CD14-positive monocyte (primary cell): ENCODE data around the gene C3orf33. TPM values are rescaled to one million over a fixed set of nuclear protein-coding genes. Genes with fewer than 3 reads are reported as not detected.
A peak's percentile ranks its signal among the peaks of the same experiment; 100 is the strongest.

Experiments
- DNase-seq, 3 donors: peaks; one replicate each; pipeline ENCODE4 v3.0.0-alpha.2; 2011 to 2022
- H2AFZ ChIP-seq: 2 replicates; pipeline ENCODE4 v1.6.0; 2012; ENCODE audit warnings: mild to moderate bottlenecking, low read depth, low read length, inconsistent platforms; ENCODE audit not compliant: insufficient read depth, poor library complexity, severe bottlenecking
- H3K27ac ChIP-seq, 2 donors: 1 replicate in 1 of 2; 2 replicates in 1 of 2; pipeline ENCODE4 v1.5.1; 2012 to 2013; ENCODE audit warnings: low read length in 2 of 2, control low read depth in 1 of 2, inconsistent platforms in 1 of 2, low read depth in 1 of 2, mild to moderate bottlenecking in 1 of 2
- H3K27me3 ChIP-seq, 2 donors: one replicate each; pipeline versions ENCODE4 v1.6.0 to v1.6.1; 2011 to 2013; ENCODE audit warnings: low read length in 2 of 2; ENCODE audit not compliant: control insufficient read depth in 2 of 2, insufficient read depth in 2 of 2
- H3K36me3 ChIP-seq, 2 donors: replicated peaks in 1 of 2; 1 replicate in 1 of 2; 2 replicates in 1 of 2; pipeline versions ENCODE4 v1.5.1 to v1.6.1; 2012 to 2013; ENCODE audit warnings: low read length in 2 of 2, control low read depth in 1 of 2, inconsistent platforms in 1 of 2, mild to moderate bottlenecking in 1 of 2; ENCODE audit not compliant: insufficient read depth in 2 of 2, control insufficient read depth in 1 of 2
- H3K4me1 ChIP-seq, 2 donors: 1 replicate in 1 of 2; 2 replicates in 1 of 2; pipeline versions ENCODE4 v1.5.1 to v1.6.1; 2012 to 2013; ENCODE audit warnings: low read length in 2 of 2, control low read depth in 1 of 2, inconsistent platforms in 1 of 2, mild to moderate bottlenecking in 1 of 2, moderate library complexity in 1 of 2; ENCODE audit not compliant: insufficient read depth in 2 of 2, control insufficient read depth in 1 of 2
- H3K4me2 ChIP-seq: replicated peaks from 2 replicates; pipeline ENCODE3; 2012; ENCODE audit warnings: low read length, moderate library complexity, mild to moderate bottlenecking; ENCODE audit not compliant: poor library complexity, severe bottlenecking; ENCODE audit errors: extremely low read depth
- H3K4me3 ChIP-seq, 3 experiments: fragments of 200-600 bp in 1 of 3; sonication (generic) in 1 of 3; replicated peaks in 1 of 3; 1 replicate in 2 of 3; 2 replicates in 1 of 3; pipeline ENCODE4 v1.5.1; 2011 to 2013; ENCODE audit warnings: low read length in 3 of 3, mild to moderate bottlenecking in 3 of 3, control low read depth in 2 of 3, low read depth in 2 of 3, inconsistent platforms in 1 of 3, moderate library complexity in 1 of 3
- H3K79me2 ChIP-seq: 2 replicates; pipeline ENCODE4 v1.6.0; 2012; ENCODE audit warnings: mild to moderate bottlenecking, control low read depth, inconsistent platforms, low read length, moderate library complexity; ENCODE audit not compliant: insufficient read depth
- H3K9ac ChIP-seq: 2 replicates; pipeline ENCODE4 v1.6.0; 2017; ENCODE audit warnings: low read length, mild to moderate bottlenecking; ENCODE audit not compliant: insufficient read depth, poor library complexity, severe bottlenecking
- H3K9me3 ChIP-seq, 2 donors: replicated peaks in 1 of 2; 1 replicate in 1 of 2; 2 replicates in 1 of 2; pipeline versions ENCODE4 v1.5.1 to v1.6.1; 2012 to 2013; ENCODE audit warnings: low read length in 2 of 2, control low read depth in 1 of 2; ENCODE audit not compliant: control insufficient read depth in 1 of 2, insufficient read depth in 1 of 2
- H4K20me1 ChIP-seq: 2 replicates; pipeline ENCODE4 v1.6.0; 2012; ENCODE audit warnings: mild to moderate bottlenecking, low read length, control low read depth, moderate library complexity; ENCODE audit not compliant: insufficient read depth
- H3K27ac Mint-ChIP-seq, 7 donors: one replicate each; pipeline ENCODE4 v1.8.0; 2020; ENCODE audit warnings: mild to moderate bottlenecking in 7 of 7, mixed read lengths in 7 of 7, moderate library complexity in 6 of 7, inconsistent platforms in 2 of 7
- H3K27me3 Mint-ChIP-seq, 3 donors: one replicate each; pipeline ENCODE4 v1.8.0; 2021 to 2022; ENCODE audit warnings: low read depth in 3 of 3, mild to moderate bottlenecking in 3 of 3, mixed read lengths in 3 of 3, moderate library complexity in 3 of 3, inconsistent platforms in 1 of 3
- H3K36me3 Mint-ChIP-seq, 2 donors: one replicate each; pipeline ENCODE4 v1.8.0; 2020; ENCODE audit warnings: mixed read lengths in 2 of 2, inconsistent platforms in 1 of 2, mild to moderate bottlenecking in 1 of 2
- H3K4me1 Mint-ChIP-seq: one replicate; pipeline ENCODE4 v1.8.0; 2020; ENCODE audit warnings: mild to moderate bottlenecking, mixed read lengths
- H3K4me3 Mint-ChIP-seq, 2 donors: one replicate each; pipeline ENCODE4 v1.8.0; 2020; ENCODE audit warnings: mild to moderate bottlenecking in 2 of 2, mixed read lengths in 2 of 2, moderate library complexity in 1 of 2
- H3K9me3 Mint-ChIP-seq, 7 donors: one replicate each; pipeline ENCODE4 v1.8.0; 2020 to 2022; ENCODE audit warnings: mixed read lengths in 7 of 7, mild to moderate bottlenecking in 6 of 7, moderate library complexity in 6 of 7, inconsistent platforms in 2 of 7
- WGBS: methylation state at CpG from one replicate; pipeline ENCODE4 v1.1.5; 2013; ENCODE audit warnings: missing lambda C conversion rate; ENCODE audit not compliant: insufficient coverage; 5-methylcytosine and 5-hydroxymethylcytosine counted together
- intact Hi-C, 2 donors: fragments of 100-400 bp; cut with micrococcal nuclease; formaldehyde crosslinking; loops; one replicate each; pipeline versions ENCODE4 v1.15.0 to v1.15.1; 2023
- polyA plus RNA-seq, 3 donors: library from polyadenylated mRNA; depleted of rRNA in 1 of 3; unstranded in 2 of 3; stranded (reverse) in 1 of 3; fragments of 300-500 nt in 2 of 3; fragments of >200 nt in 1 of 3; fragmentation: Illumina TruSeq in 2 of 3; gene quantifications; 1 replicate in 2 of 3; 2 replicates in 1 of 3; pipeline ENCODE4 v1.2.3, GENCODE V29; 2012 to 2021
- TF ChIP-seq, protein P1 (sequence below): fragments of 200-600 bp; IDR thresholded peaks from one replicate; pipeline ENCODE4 v1.8.0; 2022; ENCODE audit warnings: antibody characterized with exemption, mild to moderate bottlenecking

The C3orf33 gene
- polyA plus RNA-seq, 3 donors, result 0.34 to 0.97 (median 0.49) TPM

GRCh38 chr3:155727836-155728235, 78.2 kb downstream of the C3orf33 start:
- Histone ChIP-seq H4K20me1 (no peaks in the 10 kb centered on the region), H3K4me2 (no peak overlapping the region), H3K4me1 (no peaks in the 10 kb centered on the region), H3K4me3 (no peak overlapping the region), H3K27me3 (no peaks in the 10 kb centered on the region), H2AFZ (no peak overlapping the region), H3K36me3 (no peaks in the 10 kb centered on the region), H3K9me3 (no peaks in the 10 kb centered on the region), H3K27ac (no peak overlapping the region), H3K9ac (no peak overlapping the region), H3K79me2 (no peaks in the 10 kb centered on the region)
- Mint-ChIP-seq H3K27ac (peak overlapping the region in 1 of 7 donors; percentile 4), H3K4me1 (no peaks in the 10 kb centered on the region), H3K27me3 (peaks cover 0 to 2% (median 1%) of the 10 kb centered on the region in 3 donors), H3K36me3 (no peaks in the 10 kb centered on the region), H3K9me3 (peaks cover 0 to 3% (median 0%) of the 10 kb centered on the region in 7 donors), H3K4me3 (no peak overlapping the region)
- TF ChIP-seq, protein P1, sequence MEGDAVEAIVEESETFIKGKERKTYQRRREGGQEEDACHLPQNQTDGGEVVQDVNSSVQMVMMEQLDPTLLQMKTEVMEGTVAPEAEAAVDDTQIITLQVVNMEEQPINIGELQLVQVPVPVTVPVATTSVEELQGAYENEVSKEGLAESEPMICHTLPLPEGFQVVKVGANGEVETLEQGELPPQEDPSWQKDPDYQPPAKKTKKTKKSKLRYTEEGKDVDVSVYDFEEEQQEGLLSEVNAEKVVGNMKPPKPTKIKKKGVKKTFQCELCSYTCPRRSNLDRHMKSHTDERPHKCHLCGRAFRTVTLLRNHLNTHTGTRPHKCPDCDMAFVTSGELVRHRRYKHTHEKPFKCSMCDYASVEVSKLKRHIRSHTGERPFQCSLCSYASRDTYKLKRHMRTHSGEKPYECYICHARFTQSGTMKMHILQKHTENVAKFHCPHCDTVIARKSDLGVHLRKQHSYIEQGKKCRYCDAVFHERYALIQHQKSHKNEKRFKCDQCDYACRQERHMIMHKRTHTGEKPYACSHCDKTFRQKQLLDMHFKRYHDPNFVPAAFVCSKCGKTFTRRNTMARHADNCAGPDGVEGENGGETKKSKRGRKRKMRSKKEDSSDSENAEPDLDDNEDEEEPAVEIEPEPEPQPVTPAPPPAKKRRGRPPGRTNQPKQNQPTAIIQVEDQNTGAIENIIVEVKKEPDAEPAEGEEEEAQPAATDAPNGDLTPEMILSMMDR, result no peak
- intact Hi-C loops, result no loop called here
- no peak for DNase-seq
- WGBS, result no CpG with 5 or more reads among the region's 3 CpGs

- Histone ChIP-seq H2AFZ (no peak overlapping the region), H3K4me3 (no peak overlapping the region), H3K4me1 (no peaks in the 10 kb centered on the region), H3K36me3 (no peaks in the 10 kb centered on the region), H3K27me3 (no peaks in the 10 kb centered on the region), H3K9me3 (peaks cover 5 to 12% of the 10 kb centered on the region in 2 donors), H3K27ac (no peak overlapping the region), H3K4me2 (no peak overlapping the region), H4K20me1 (no peaks in the 10 kb centered on the region), H3K79me2 (no peaks in the 10 kb centered on the region), H3K9ac (no peak overlapping the region)
- 83% methylated on average over 1 of the region's 5 CpGs for WGBS
- no peaks in the 10 kb centered on the region for H3K4me1 Mint-ChIP-seq
- no peak overlapping the region for H3K4me3 Mint-ChIP-seq
- H3K27ac Mint-ChIP-seq, result no peak overlapping the region
- H3K9me3 Mint-ChIP-seq, result peaks cover 3 to 10% (median 7%) of the 10 kb centered on the region in 7 donors
- intact Hi-C loops, result no loop called here
- no peaks in the 10 kb centered on the region for H3K27me3 Mint-ChIP-seq
- no peaks in the 10 kb centered on the region for H3K36me3 Mint-ChIP-seq
- TF ChIP-seq, protein P1, result no peak
- DNase-seq, result no peak
These were observed 91.8 kb downstream of the C3orf33 start for GRCh38 chr3:155714295-155714718.

Other genes with a start within 250 kb of the C3orf33 start
- gene PLCH1, start 61.2 kb downstream of the C3orf33 start, polyA plus RNA-seq, result not detected
- 10 to 100 TPM in 2 of 3 donors, 1 to 10 TPM in 1; 9.7 to 19.1 (median 15.0) TPM for gene SLC33A1, start 48.1 kb upstream of the C3orf33 start, polyA plus RNA-seq
- gene GMPS, start 64.4 kb upstream of the C3orf33 start, polyA plus RNA-seq, result 10 to 100 TPM; 14.3 to 43.4 (median 27.4) TPM